HepG2 (cell line): Measurements from ENCODE around the gene SECTM1. TPM values are rescaled to one million over a fixed set of nuclear protein-coding genes. Genes with fewer than 3 reads are reported as not detected.

Source experiments
- AHR ChIP-seq: IDR thresholded peaks from 2 replicates; pipeline ENCODE4 v1.6.1; 2018; ENCODE audit warnings: missing genetic modification reagents, missing compliant biosample characterization
- ATF7 ChIP-seq, 2 experiments: fragments of 450-650 bp in 1 of 2; sonication (generic) in 1 of 2; formaldehyde crosslinking in 1 of 2; IDR thresholded peaks; 2 replicates each; pipeline versions ENCODE4 v1.4.0 to v1.6.1; 2016 to 2020; ENCODE audit warnings: antibody characterized with exemption in 1 of 2, mild to moderate bottlenecking in 1 of 2, missing genetic modification reagents in 1 of 2
- BRD4 ChIP-seq: sonication (generic); formaldehyde crosslinking; IDR thresholded peaks from 2 replicates; pipeline ENCODE4 v1.4.0; 2020; ENCODE audit warnings: missing genetic modification reagents
- CBX1 ChIP-seq: IDR thresholded peaks from one replicate; pipeline ENCODE4 v1.6.1; 2016; ENCODE audit warnings: antibody characterized with exemption, low read depth
- HNRNPLL ChIP-seq: fragments of 200-400 bp; formaldehyde crosslinking; IDR thresholded peaks from 2 replicates; pipeline ENCODE4 v1.6.1; 2017; ENCODE audit warnings: mild to moderate bottlenecking, low read depth, low read length; ENCODE audit not compliant: poor library complexity, severe bottlenecking
- KDM2A ChIP-seq: sonication (generic); formaldehyde crosslinking; IDR thresholded peaks from 2 replicates; pipeline ENCODE4 v1.4.0; 2020; ENCODE audit warnings: low read depth, missing genetic modification reagents, borderline replicate concordance
- KDM5B ChIP-seq: sonication (generic); formaldehyde crosslinking; IDR thresholded peaks from 2 replicates; pipeline ENCODE4 v1.4.0; 2020; ENCODE audit warnings: missing genetic modification reagents, mild to moderate bottlenecking, borderline replicate concordance
- PHF21A ChIP-seq: sonication (generic); formaldehyde crosslinking; IDR thresholded peaks from 2 replicates; pipeline ENCODE4 v1.5.0; 2020; ENCODE audit warnings: mild to moderate bottlenecking, missing genetic modification reagents
- POGZ ChIP-seq: sonication (generic); formaldehyde crosslinking; IDR thresholded peaks from 2 replicates; pipeline ENCODE4 v1.4.0; 2020; ENCODE audit warnings: mild to moderate bottlenecking, missing genetic modification reagents
- REPIN1 ChIP-seq: sonication (generic); formaldehyde crosslinking; IDR thresholded peaks from 2 replicates; pipeline ENCODE4 v1.8.0; 2022; ENCODE audit warnings: missing genetic modification reagents, low read depth, mild to moderate bottlenecking, borderline replicate concordance
- SETDB1 ChIP-seq: sonication (generic); formaldehyde crosslinking; IDR thresholded peaks from 2 replicates; pipeline ENCODE4 v1.5.1; 2020; ENCODE audit warnings: missing genetic modification reagents, mild to moderate bottlenecking, borderline replicate concordance
- TBX2 ChIP-seq: sonication (generic); formaldehyde crosslinking; IDR thresholded peaks from 2 replicates; pipeline ENCODE4 v1.5.0; 2020; ENCODE audit warnings: missing genetic modification reagents, mild to moderate bottlenecking, borderline replicate concordance
- ZNF546 ChIP-seq: sonication (generic); formaldehyde crosslinking; conservative IDR thresholded peaks from 2 replicates; pipeline ENCODE4 v1.8.1; 2023; ENCODE audit warnings: mild to moderate bottlenecking, missing genetic modification reagents
- ZNF619 ChIP-seq: sonication (generic); formaldehyde crosslinking; IDR thresholded peaks from 2 replicates; pipeline ENCODE4 v1.4.0; 2020; ENCODE audit warnings: mild to moderate bottlenecking, missing genetic modification reagents
- ZNF747 ChIP-seq: sonication (generic); formaldehyde crosslinking; IDR thresholded peaks from 2 replicates; pipeline ENCODE4 v1.8.1; 2023; ENCODE audit warnings: missing genetic modification reagents, mild to moderate bottlenecking, borderline replicate concordance
- ZNF782 ChIP-seq: sonication (generic); formaldehyde crosslinking; IDR thresholded peaks from 2 replicates; pipeline ENCODE4 v1.4.0; 2020; ENCODE audit warnings: missing genetic modification reagents, mild to moderate bottlenecking, borderline replicate concordance
- polyA plus RNA-seq, 8 experiments: library from polyadenylated mRNA; depleted of rRNA in 3 of 8; stranded (reverse) in 7 of 8; unstranded in 1 of 8; fragments of >200 nt; fragmentation: Illumina TruSeq in 4 of 8; extraction: Trizol in 4 of 8; gene quantifications; 2 replicates each; pipeline versions ENCODE4 v1.2.1 to v1.2.3, GENCODE V29; 2011 to 2016; ENCODE audit warnings: low read depth in 4 of 8, missing spikeins in 1 of 8, mixed read lengths in 1 of 8; ENCODE audit not compliant: insufficient read depth in 1 of 8
- total RNA-seq, 5 experiments: library from RNA; depleted of rRNA; stranded (reverse); fragments of >200 nt; fragmentation: Illumina TruSeq; extraction: Trizol; gene quantifications; 2 replicates each; pipeline ENCODE4 v1.2.3, GENCODE V29; 2016; ENCODE audit warnings: low read depth in 1 of 5
- TF ChIP-seq, protein P1 (sequence below): sonication (generic); formaldehyde crosslinking; IDR thresholded peaks from 2 replicates; pipeline ENCODE4 v1.8.1; 2023; ENCODE audit warnings: missing genetic modification reagents, inconsistent platforms, borderline replicate concordance
- TF ChIP-seq, protein P2 (sequence below): sonication (generic); formaldehyde crosslinking; conservative IDR thresholded peaks from 2 replicates; pipeline ENCODE4 v1.4.0; 2020; ENCODE audit warnings: missing genetic modification reagents
- TF ChIP-seq, protein P3 (sequence below): sonication (generic); formaldehyde crosslinking; IDR thresholded peaks from 2 replicates; pipeline ENCODE4 v1.8.1; 2023; ENCODE audit warnings: mild to moderate bottlenecking, moderate library complexity, missing genetic modification reagents
- TF ChIP-seq, protein P4 (sequence below): sonication (generic); formaldehyde crosslinking; IDR thresholded peaks from 2 replicates; pipeline ENCODE4 v1.5.0; 2020; ENCODE audit warnings: missing genetic modification reagents
- TF ChIP-seq, protein P5 (sequence below): sonication (generic); formaldehyde crosslinking; IDR thresholded peaks from 2 replicates; pipeline ENCODE4 v1.4.0; 2020; ENCODE audit warnings: missing genetic modification reagents

SECTM1 gene
- total and polyA plus RNA-seq, 2 of the 13 experiments (the other 11 are each of a cell fraction or from before 2014, with no cell fraction given): 3.5 to 5.3 TPM

DNA sequence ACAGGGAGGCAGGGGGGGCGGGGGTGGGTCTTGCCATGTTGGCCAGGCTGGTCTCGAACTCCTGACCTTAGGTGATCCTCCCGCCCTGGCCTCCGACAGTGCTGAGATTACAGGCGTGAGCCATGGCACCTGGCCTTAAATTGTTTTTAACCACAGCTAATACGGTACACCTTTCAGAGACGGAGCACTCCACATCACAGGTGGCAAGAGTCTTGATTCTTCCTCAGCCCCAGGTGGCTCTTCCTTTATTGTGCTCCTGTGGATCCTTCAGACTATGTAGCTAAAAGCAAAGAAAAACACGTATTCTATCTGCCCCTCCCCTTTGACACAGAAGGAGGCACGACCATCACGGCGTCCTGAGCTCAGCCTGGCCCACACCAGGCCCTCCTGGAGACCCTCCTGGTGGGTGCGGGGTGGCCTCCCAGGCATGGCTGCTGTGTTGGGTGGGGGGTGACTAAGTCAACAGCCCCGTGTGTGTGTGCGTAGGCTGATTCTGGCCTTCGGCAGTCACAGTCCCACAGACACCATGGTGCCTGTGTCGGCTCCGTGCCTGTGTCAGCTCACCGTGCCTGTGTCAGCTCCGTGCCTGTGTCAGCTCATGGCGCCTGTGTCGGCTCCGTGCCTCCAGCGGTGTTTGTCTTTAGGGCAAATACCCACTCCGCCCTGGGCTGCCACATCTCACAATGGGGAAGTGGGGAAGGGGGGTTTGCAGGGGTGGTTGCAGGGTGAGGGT is 10.8 kb upstream of the SECTM1 start (continued):
- TF ChIP-seq, protein P1, sequence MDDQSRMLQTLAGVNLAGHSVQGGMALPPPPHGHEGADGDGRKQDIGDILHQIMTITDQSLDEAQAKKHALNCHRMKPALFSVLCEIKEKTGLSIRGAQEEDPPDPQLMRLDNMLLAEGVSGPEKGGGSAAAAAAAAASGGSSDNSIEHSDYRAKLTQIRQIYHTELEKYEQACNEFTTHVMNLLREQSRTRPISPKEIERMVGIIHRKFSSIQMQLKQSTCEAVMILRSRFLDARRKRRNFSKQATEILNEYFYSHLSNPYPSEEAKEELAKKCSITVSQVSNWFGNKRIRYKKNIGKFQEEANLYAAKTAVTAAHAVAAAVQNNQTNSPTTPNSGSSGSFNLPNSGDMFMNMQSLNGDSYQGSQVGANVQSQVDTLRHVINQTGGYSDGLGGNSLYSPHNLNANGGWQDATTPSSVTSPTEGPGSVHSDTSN (CRISPR knock-in tag): no peak
- no peak for TF ChIP-seq ZNF747 (CRISPR knock-in tag)
- no peak for TF ChIP-seq PHF21A
- TF ChIP-seq, protein P2, sequence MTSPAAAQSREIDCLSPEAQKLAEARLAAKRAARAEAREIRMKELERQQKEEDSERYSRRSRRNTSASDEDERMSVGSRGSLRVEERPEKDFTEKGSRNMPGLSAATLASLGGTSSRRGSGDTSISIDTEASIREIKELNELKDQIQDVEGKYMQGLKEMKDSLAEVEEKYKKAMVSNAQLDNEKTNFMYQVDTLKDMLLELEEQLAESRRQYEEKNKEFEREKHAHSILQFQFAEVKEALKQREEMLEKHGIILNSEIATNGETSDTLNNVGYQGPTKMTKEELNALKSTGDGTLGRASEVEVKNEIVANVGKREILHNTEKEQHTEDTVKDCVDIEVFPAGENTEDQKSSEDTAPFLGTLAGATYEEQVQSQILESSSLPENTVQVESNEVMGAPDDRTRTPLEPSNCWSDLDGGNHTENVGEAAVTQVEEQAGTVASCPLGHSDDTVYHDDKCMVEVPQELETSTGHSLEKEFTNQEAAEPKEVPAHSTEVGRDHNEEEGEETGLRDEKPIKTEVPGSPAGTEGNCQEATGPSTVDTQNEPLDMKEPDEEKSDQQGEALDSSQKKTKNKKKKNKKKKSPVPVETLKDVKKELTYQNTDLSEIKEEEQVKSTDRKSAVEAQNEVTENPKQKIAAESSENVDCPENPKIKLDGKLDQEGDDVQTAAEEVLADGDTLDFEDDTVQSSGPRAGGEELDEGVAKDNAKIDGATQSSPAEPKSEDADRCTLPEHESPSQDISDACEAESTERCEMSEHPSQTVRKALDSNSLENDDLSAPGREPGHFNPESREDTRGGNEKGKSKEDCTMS (CRISPR knock-in tag): no peak
- TF ChIP-seq AHR (CRISPR knock-in tag): no peak
- TF ChIP-seq ATF7 (IDR thresholded peaks at IDR 0.05): no peak
- no peak for TF ChIP-seq ATF7 (CRISPR knock-in tag; IDR thresholded peaks at IDR 0.05)
- TF ChIP-seq KDM2A (CRISPR knock-in tag): 0 out of 2 replicates have a peak, but pooled peaks have one; percentile 18
- TF ChIP-seq POGZ (CRISPR knock-in tag): no peak
- no peak for TF ChIP-seq ZNF546 (CRISPR knock-in tag)
- TF ChIP-seq SETDB1 (CRISPR knock-in tag): no peak
- TF ChIP-seq, protein P3, sequence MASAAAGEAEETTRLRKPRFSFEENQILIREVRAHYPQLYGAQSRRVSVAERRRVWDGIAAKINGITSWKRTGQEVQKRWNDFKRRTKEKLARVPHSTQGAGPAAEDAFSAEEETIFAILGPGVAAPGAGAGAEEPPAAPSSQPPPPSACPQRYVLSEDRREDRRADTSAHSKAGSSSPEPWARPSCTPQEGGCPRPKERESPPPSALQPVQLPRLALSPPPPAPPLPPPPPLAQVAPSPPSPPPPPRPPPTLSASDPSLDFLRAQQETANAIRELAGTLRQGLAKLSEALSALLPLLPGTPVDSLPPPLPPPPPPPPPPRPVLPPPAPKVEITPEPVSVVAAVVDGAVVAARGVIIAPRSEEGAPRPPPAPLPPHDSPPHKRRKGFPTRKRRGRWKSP (CRISPR knock-in tag): no peak
- TF ChIP-seq BRD4 (CRISPR knock-in tag): 0 out of 2 replicates have a peak, but pooled peaks have one; percentile 47
- no peak for TF ChIP-seq ZNF782
- no peak for TF ChIP-seq HNRNPLL
- TF ChIP-seq REPIN1 (CRISPR knock-in tag): no peak
- peak; percentile 35; the same call in 1 of the 2 replicates for TF ChIP-seq KDM5B (CRISPR knock-in tag)
- TF ChIP-seq TBX2 (CRISPR knock-in tag): peak; percentile 16; the same call in 1 of the 2 replicates
- TF ChIP-seq, protein P4, sequence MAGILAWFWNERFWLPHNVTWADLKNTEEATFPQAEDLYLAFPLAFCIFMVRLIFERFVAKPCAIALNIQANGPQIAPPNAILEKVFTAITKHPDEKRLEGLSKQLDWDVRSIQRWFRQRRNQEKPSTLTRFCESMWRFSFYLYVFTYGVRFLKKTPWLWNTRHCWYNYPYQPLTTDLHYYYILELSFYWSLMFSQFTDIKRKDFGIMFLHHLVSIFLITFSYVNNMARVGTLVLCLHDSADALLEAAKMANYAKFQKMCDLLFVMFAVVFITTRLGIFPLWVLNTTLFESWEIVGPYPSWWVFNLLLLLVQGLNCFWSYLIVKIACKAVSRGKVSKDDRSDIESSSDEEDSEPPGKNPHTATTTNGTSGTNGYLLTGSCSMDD (CRISPR knock-in tag): no peak
- TF ChIP-seq, protein P5, sequence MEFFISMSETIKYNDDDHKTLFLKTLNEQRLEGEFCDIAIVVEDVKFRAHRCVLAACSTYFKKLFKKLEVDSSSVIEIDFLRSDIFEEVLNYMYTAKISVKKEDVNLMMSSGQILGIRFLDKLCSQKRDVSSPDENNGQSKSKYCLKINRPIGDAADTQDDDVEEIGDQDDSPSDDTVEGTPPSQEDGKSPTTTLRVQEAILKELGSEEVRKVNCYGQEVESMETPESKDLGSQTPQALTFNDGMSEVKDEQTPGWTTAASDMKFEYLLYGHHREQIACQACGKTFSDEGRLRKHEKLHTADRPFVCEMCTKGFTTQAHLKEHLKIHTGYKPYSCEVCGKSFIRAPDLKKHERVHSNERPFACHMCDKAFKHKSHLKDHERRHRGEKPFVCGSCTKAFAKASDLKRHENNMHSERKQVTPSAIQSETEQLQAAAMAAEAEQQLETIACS: no peak
- no peak for TF ChIP-seq ZNF619 (CRISPR knock-in tag)
- no peak for TF ChIP-seq CBX1
